Panc1 (cell line): ENCODE results near the gene TMOD4. TPM values are rescaled to one million over a fixed set of nuclear protein-coding genes. Genes with fewer than 3 reads are reported as not detected.

Experiments
- ATAC-seq: fragments of 200-7000 bp; cut with Tn5 transposase; 2 replicates; pipeline ENCODE4 v1.9.1; 2020; ENCODE audit warnings: mild to moderate bottlenecking, moderate library complexity
- BruUV-seq: library from RNA; stranded (reverse); fragments of 400-500 nt; replicated peaks from 2 replicates; lab custom pipeline; 2021; lab: Mats Ljungman, UMichigan
- CTCF ChIA-PET: fragments of 300-600 bp; sonication (Branson Sonifier 250); formaldehyde crosslinking; loops from one replicate; lab custom pipeline; 2022; ENCODE audit warnings: antibody characterized with exemption; lab: Charles Lee
- POLR2A ChIA-PET: fragments of 300-600 bp; sonication (Branson Sonifier 250); formaldehyde crosslinking; loops from one replicate; lab custom pipeline; 2022; ENCODE audit warnings: antibody characterized with exemption; lab: Charles Lee
- DNase-seq: peaks from one replicate; pipeline ENCODE4 v3.0.0-alpha.2; 2010; ENCODE audit warnings: low read depth, low spot score
- H3K27ac ChIP-seq: 2 replicates; pipeline ENCODE4 v1.5.1; 2011; ENCODE audit warnings: mild to moderate bottlenecking, low read length, inconsistent platforms
- H3K27me3 ChIP-seq: fragments of 200-500 bp; sonication (Bioruptor generic); 2 replicates; pipeline ENCODE4 v1.6.0; 2014; ENCODE audit warnings: low read length, inconsistent platforms; ENCODE audit not compliant: control insufficient read depth, insufficient read depth
- H3K36me3 ChIP-seq: fragments of 200-500 bp; sonication (Bioruptor generic); 2 replicates; pipeline ENCODE4 v1.5.1; 2014; ENCODE audit warnings: inconsistent platforms, mild to moderate bottlenecking, low read length, moderate library complexity; ENCODE audit not compliant: control insufficient read depth, insufficient read depth
- H3K4me1 ChIP-seq: 2 replicates; pipeline ENCODE4 v1.5.1; 2011; ENCODE audit warnings: inconsistent platforms, mild to moderate bottlenecking, low read length, moderate library complexity; ENCODE audit not compliant: control insufficient read depth, insufficient read depth
- H3K4me3 ChIP-seq, 2 experiments: 2 replicates each; pipeline ENCODE4 v1.5.1; 2011 to 2012; ENCODE audit warnings: low read depth in 2 of 2, low read length in 2 of 2, mild to moderate bottlenecking in 2 of 2, inconsistent platforms in 1 of 2, moderate library complexity in 1 of 2
- H3K9me3 ChIP-seq: fragments of 200-500 bp; sonication (Bioruptor generic); 2 replicates; pipeline ENCODE4 v1.5.1; 2014; ENCODE audit warnings: low read depth, mild to moderate bottlenecking, inconsistent platforms, low read length, moderate library complexity; ENCODE audit not compliant: control insufficient read depth, insufficient read depth
- CTCF ChIP-seq: fragments of 450-650 bp; IDR thresholded peaks from 2 replicates; pipeline ENCODE4 v1.5.1; 2017; ENCODE audit warnings: mild to moderate bottlenecking
- POLR2AphosphoS5 ChIP-seq: IDR thresholded peaks from 2 replicates; pipeline ENCODE4 v1.6.1; 2012; ENCODE audit warnings: mild to moderate bottlenecking, low read depth, low read length, moderate library complexity
- REST ChIP-seq, 2 experiments: IDR thresholded peaks; 2 replicates each; pipeline ENCODE4 v1.6.1; 2011 to 2012; ENCODE audit warnings: low read depth in 2 of 2, control low read depth in 1 of 2, low read length in 1 of 2, mild to moderate bottlenecking in 1 of 2, moderate library complexity in 1 of 2; ENCODE audit not compliant: insufficient read depth in 1 of 2
- SIN3A ChIP-seq: IDR thresholded peaks from 2 replicates; pipeline ENCODE4 v1.6.1; 2012; ENCODE audit warnings: low read depth, mild to moderate bottlenecking, low read length, moderate library complexity, borderline replicate concordance; ENCODE audit not compliant: insufficient read depth
- TCF7L2 ChIP-seq: IDR thresholded peaks from 2 replicates; pipeline ENCODE4 v1.6.1; 2011; ENCODE audit warnings: mild to moderate bottlenecking, low read depth, low read length, inconsistent platforms
- in situ Hi-C: cut with HindIII; loops from 2 replicates; pipeline ENCODE4 v1.10.0; 2016; ENCODE audit warnings: low sequenced_read_pairs, low pct_unique_long_range_greater_than_20kb
- intact Hi-C: fragments of 100-400 bp; cut with micrococcal nuclease; formaldehyde crosslinking; loops from one replicate; pipeline ENCODE4 v1.10.0; 2022; ENCODE audit not compliant: unreplicated experiment
- total RNA-seq: library from RNA; stranded (reverse); gene quantifications from one replicate; pipeline ENCODE4 v1.2.1, GENCODE V29; 2021; ENCODE audit not compliant: unreplicated experiment

TMOD4 gene
- total RNA-seq, 1 experiment from 2014 or later, result 0.80 TPM

GRCh38 chr1:151137789-151138188 lies 38.0 kb downstream of the TMOD4 start:
- no peaks in the 10 kb centered on the region for H3K9me3 ChIP-seq
- H3K4me1 ChIP-seq, result no peaks in the 10 kb centered on the region
- CTCF ChIA-PET, result no interaction called here
- H3K27me3 ChIP-seq, result no peaks in the 10 kb centered on the region
- in situ Hi-C loops, result no loop called here
- no peak overlapping the region for H3K4me3 ChIP-seq
- no peak for ATAC-seq
- no peak overlapping the region for H3K27ac ChIP-seq
- POLR2A ChIA-PET, result no interaction called here
- no peak for DNase-seq
- no peak for TF ChIP-seq REST (IDR thresholded peaks at IDR 0.05; ENCODE audit: insufficient read depth in 1 of 2, low read depth in 2 of 2, low read length in 1 of 2)
- no peaks in the 10 kb centered on the region for H3K36me3 ChIP-seq
- no TSS peak for BruUV-seq
- intact Hi-C loops, result no loop called here

GRCh38 chr1:151135433-151136385 lies 40.1 kb downstream of the TMOD4 start:
- no peak for DNase-seq
- H3K27me3 ChIP-seq, result no peaks in the 10 kb centered on the region
- in situ Hi-C loops (no loop called here), intact Hi-C loops (no loop called here)
- H3K27ac ChIP-seq, result no peak overlapping the region
- ChIA-PET CTCF (no interaction called here), POLR2A (no interaction called here)
- no peak for TF ChIP-seq SIN3A
- TF ChIP-seq CTCF, result no peak
- no peak for TF ChIP-seq REST (IDR thresholded peaks at IDR 0.05; ENCODE audit: insufficient read depth in 1 of 2, low read depth in 2 of 2, low read length in 1 of 2)
- no peak for TF ChIP-seq TCF7L2
- TF ChIP-seq POLR2AphosphoS5, result no peak
- H3K9me3 ChIP-seq, result no peaks in the 10 kb centered on the region
- no TSS peak for BruUV-seq
- H3K4me3 ChIP-seq, result no peak overlapping the region
- H3K4me1 ChIP-seq, result no peaks in the 10 kb centered on the region
- ATAC-seq, result no peak
- H3K36me3 ChIP-seq, result no peaks in the 10 kb centered on the region
